IMR-90 (cell line): ENCODE measurements around the gene GATAD2A.

ENCODE experiments used
- BHLHE40 ChIP-seq: fragments of 150-350 bp; IDR thresholded peaks from 2 replicates; pipeline ENCODE4 v1.6.1; 2016; ENCODE audit warnings: mild to moderate bottlenecking, low read depth, low read length
- CEBPB ChIP-seq: IDR thresholded peaks from 2 replicates; pipeline ENCODE4 v1.6.1; 2012; ENCODE audit warnings: low read depth, low read length, improper control_type of control experiment
- CHD1 ChIP-seq: IDR thresholded peaks from 2 replicates; pipeline ENCODE4 v1.6.1; 2012; ENCODE audit warnings: low read depth, low read length, improper control_type of control experiment
- CTCF ChIP-seq: conservative IDR thresholded peaks from 2 replicates; pipeline ENCODE4 v1.5.1; 2012; ENCODE audit warnings: mild to moderate bottlenecking, low read depth, low read length, improper control_type of control experiment
- ELK1 ChIP-seq: fragments of 150-350 bp; IDR thresholded peaks from 2 replicates; pipeline ENCODE4 v1.6.1; 2016; ENCODE audit warnings: low read depth, mild to moderate bottlenecking, low read length, moderate library complexity, borderline replicate concordance
- NFE2L2 ChIP-seq: fragments of 150-350 bp; IDR thresholded peaks from 2 replicates; pipeline ENCODE4 v1.6.1; 2016; ENCODE audit warnings: low read depth, mild to moderate bottlenecking, low read length
- POLR2A ChIP-seq: IDR thresholded peaks from 2 replicates; pipeline ENCODE4 v1.6.1; 2012; ENCODE audit warnings: mild to moderate bottlenecking, low read depth, low read length
- RCOR1 ChIP-seq: IDR thresholded peaks from 2 replicates; pipeline ENCODE4 v1.6.1; 2012; ENCODE audit warnings: mild to moderate bottlenecking, low read length, improper control_type of control experiment; ENCODE audit not compliant: insufficient replicate concordance
- RFX5 ChIP-seq: IDR thresholded peaks from 2 replicates; pipeline ENCODE4 v1.8.0; 2012; ENCODE audit warnings: low read depth, mild to moderate bottlenecking, low read length, moderate library complexity

- TF ChIP-seq CTCF (no peak), POLR2A (no peak), CHD1 (no peak), CEBPB (no peak), ELK1 (no peak), RCOR1 (no peak), NFE2L2 (no peak), RFX5 (no peak), BHLHE40 (no peak)
Measured at GRCh38 chr19:19409631-19410030, 4.2 kb downstream of the GATAD2A start.
